Stimulated activated CD4-positive, alpha-beta T cell treated with anti-CD3 and anti-CD28 coated beads, Interleukin-15, amount 100 ng/mL, for 1 hour (primary cell): ENCODE data around the gene LMTK3.

Source experiments
- DNase-seq, 2 donors: peaks; one replicate each; pipeline ENCODE4 v3.0.0-alpha.2; 2020; ENCODE audit warnings: low read depth in 1 of 2, low spot score in 1 of 2

LMTK3 gene

GRCh38 chr19:48452289-48453190, 59.1 kb downstream of the LMTK3 start:
- no peak for DNase-seq

GRCh38 chr19:48451624-48452023, 60.0 kb downstream of the LMTK3 start:
- no peak for DNase-seq

GRCh38 chr19:48450863-48451262, 60.8 kb downstream of the LMTK3 start:
- DNase-seq, result no peak

GRCh38 chr19:48450441-48450840, 61.2 kb downstream of the LMTK3 start:
- no peak for DNase-seq

GRCh38 chr19:48448563-48448962, 63.1 kb downstream of the LMTK3 start:
- DNase-seq, result no peak

GRCh38 chr19:48446579-48446978, 65.1 kb downstream of the LMTK3 start:
- no peak for DNase-seq

- peak; percentile 79 to 84 for DNase-seq
These were observed 65.8 kb downstream of the LMTK3 start, which contains the start of gene GRWD1 for GRCh38 chr19:48445606-48446481. TSS of gene GRWD1 (plus strand) at chr19:48445983. CDS start at chr19:48446006, 23 bp downstream.

- DNase-seq, result no peak
These were observed 66.4 kb downstream of the LMTK3 start for GRCh38 chr19:48445256-48445605.

GRCh38 chr19:48444936-48445200, 66.8 kb downstream of the LMTK3 start:
- DNase-seq, result no peak

GRCh38 chr19:48444129-48444935, 67.3 kb downstream of the LMTK3 start:
- DNase-seq, result no peak

- DNase-seq, result no peak
These were observed 67.9 kb downstream of the LMTK3 start for GRCh38 chr19:48443731-48444128.

GRCh38 chr19:48443256-48443655, 68.4 kb downstream of the LMTK3 start:
- DNase-seq, result no peak

- no peak for DNase-seq
These were observed 69.3 kb downstream of the LMTK3 start for GRCh38 chr19:48442116-48443035.

- DNase-seq, result no peak
These were observed 70.1 kb downstream of the LMTK3 start for GRCh38 chr19:48441360-48442050.

GRCh38 chr19:48436586-48436985, 75.0 kb downstream of the LMTK3 start:
- no peak for DNase-seq
